Measurements from ENCODE around the gene SORCS3.

GRCh38 chr10:104706886-104707285 is 65.8 kb downstream of the SORCS3 start:
- TF ChIP-seq CTCF (optimal IDR thresholded peaks at IDR 0.05 in 1 of 3, IDR thresholded peaks at IDR 0.05 in 1 of 3, conservative IDR thresholded peaks at IDR 0.05 in 1 of 3; ENCODE audit: extremely low read depth in 1 of 3, insufficient read depth in 2 of 3, low read length in 3 of 3) (no peak), EZH2 (IDR thresholded peaks at IDR 0.05; ENCODE audit: low read length) (no peak)
